Measurements from ENCODE around the gene FAF1. TPM values are rescaled to one million over a fixed set of nuclear protein-coding genes. Genes with fewer than 3 reads are reported as not detected.

FAF1 gene
- total and polyA plus RNA-seq, 2 experiments from 2014 or later, result 7.2 to 49.1 TPM

DNA sequence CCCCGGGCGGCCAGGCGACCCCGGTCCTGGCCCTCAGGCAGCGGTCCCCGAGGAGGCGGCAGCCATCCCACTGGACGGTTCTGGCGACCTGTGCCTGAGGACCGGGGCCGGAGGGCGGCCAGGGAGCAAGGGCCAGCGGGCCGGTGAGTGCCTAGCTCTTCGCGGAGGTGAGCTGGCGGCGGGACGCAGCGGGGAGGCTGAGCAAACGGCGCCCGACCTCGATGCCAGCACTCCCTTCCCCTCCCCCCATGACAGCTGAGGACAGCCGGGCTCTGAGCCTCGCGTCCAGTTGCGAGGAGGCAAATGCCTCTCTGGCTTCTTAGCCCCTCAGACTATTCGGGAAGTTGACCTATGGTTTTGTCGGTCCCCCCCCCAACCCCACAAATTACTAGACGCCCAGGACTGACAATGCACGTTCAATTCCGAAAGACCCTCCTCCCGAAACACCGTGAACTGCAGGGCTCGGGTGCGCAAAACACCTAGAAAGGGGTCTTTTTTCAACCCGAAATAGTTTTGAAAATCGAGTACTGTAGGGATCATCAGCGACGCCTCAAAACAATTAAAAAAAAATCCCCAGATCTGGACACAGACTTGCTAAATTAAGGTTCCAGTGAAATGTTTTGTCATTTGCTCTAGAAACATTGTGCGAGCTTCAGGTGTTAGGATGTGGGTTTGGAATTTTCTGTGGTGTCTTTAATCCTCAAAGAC is 18.2 kb upstream of the FAF1 start:
- no peaks in the 10 kb centered on the region for H3K27me3 ChIP-seq (replicated peaks; ENCODE audit: insufficient read depth)
- WGBS, 2 experiments (ENCODE audit: low coverage in 1 of 2, low lambda C conversion rate in 2 of 2, missing lambda C conversion rate in 2 of 2), result 19 to 24% methylated on average over 31 to 38 of the region's 42 CpGs
- H3K36me3 ChIP-seq (ENCODE audit: low read depth), result no peaks in the 10 kb centered on the region
- peak; percentile 86 for DNase-seq
- TF ChIP-seq EZH2 (IDR thresholded peaks at IDR 0.05; ENCODE audit: insufficient read depth, poor library complexity, severe bottlenecking), result no peak
- TF ChIP-seq EZH2phosphoT487 (IDR thresholded peaks at IDR 0.05; ENCODE audit: insufficient read depth, low read depth), result no peak
- in situ Hi-C loops (cut with MboI), result no loop called here
- no peaks in the 10 kb centered on the region for H3K9me2 ChIP-seq (ENCODE audit: insufficient read depth)
- H4K20me1 ChIP-seq (ENCODE audit: insufficient read depth), result no peaks in the 10 kb centered on the region
- peaks cover 44% of the 10 kb centered on the region for H3K79me2 ChIP-seq (ENCODE audit: insufficient read depth)
- H3K9me3 ChIP-seq (ENCODE audit: low read depth), result no peaks in the 10 kb centered on the region
- H3K9ac ChIP-seq, result peak overlapping the region; percentile 98
- H3F3A ChIP-seq (ENCODE audit: insufficient read depth), result peaks cover 7% of the 10 kb centered on the region; the same call in 1 of the 2 replicates
- H3K27ac ChIP-seq, result peak overlapping the region; percentile 83
- peak overlapping the region; percentile 82 for H3K4me3 ChIP-seq
- peak overlapping the region; percentile 95 for H2AFZ ChIP-seq
- peak overlapping the region; percentile 87 for H3K4me2 ChIP-seq (ENCODE audit: unreplicated experiment)
- peaks cover 27% of the 10 kb centered on the region; the same call in 1 of the 2 replicates for H3K4me1 ChIP-seq (ENCODE audit: insufficient read depth)

- DNase-seq, result peak; percentile 85
- WGBS, 2 experiments (ENCODE audit: low coverage in 1 of 2, low lambda C conversion rate in 2 of 2, missing lambda C conversion rate in 2 of 2), result 1% methylated on average over 46 to 55 of the region's 63 CpGs
These were observed 17.6 kb upstream of the FAF1 start for GRCh38 chr1:50977575-50978143.

GRCh38 chr1:50976890-50977574 is 17.0 kb upstream of the FAF1 start:
- Histone ChIP-seq H3K4me1 (ENCODE audit: insufficient read depth) (peaks cover 37% of the 10 kb centered on the region), H4K20me1 (ENCODE audit: insufficient read depth) (no peaks in the 10 kb centered on the region), H3K9ac (peak overlapping the region; percentile 98), H3K79me2 (ENCODE audit: insufficient read depth) (peaks cover 56% of the 10 kb centered on the region), H3K9me2 (ENCODE audit: insufficient read depth) (no peaks in the 10 kb centered on the region), H3K9me3 (ENCODE audit: low read depth) (no peaks in the 10 kb centered on the region), H3K27ac (peak overlapping the region; percentile 83), H3K36me3 (ENCODE audit: low read depth) (no peaks in the 10 kb centered on the region), H3F3A (ENCODE audit: insufficient read depth) (peaks cover 7% of the 10 kb centered on the region; the same call in 1 of the 2 replicates), H2AFZ (peak overlapping the region; percentile 95), H3K27me3 (replicated peaks; ENCODE audit: insufficient read depth) (no peaks in the 10 kb centered on the region), H3K4me2 (ENCODE audit: unreplicated experiment) (peak overlapping the region; percentile 87), H3K4me3 (peak overlapping the region; percentile 82)
- TF ChIP-seq EZH2phosphoT487 (IDR thresholded peaks at IDR 0.05; ENCODE audit: insufficient read depth, low read depth), result no peak
- TF ChIP-seq EZH2 (IDR thresholded peaks at IDR 0.05; ENCODE audit: insufficient read depth, poor library complexity, severe bottlenecking), result no peak
- WGBS, 2 experiments (ENCODE audit: low coverage in 1 of 2, low lambda C conversion rate in 2 of 2, missing lambda C conversion rate in 2 of 2), result 3 to 5% methylated on average over 26 of the region's 26 CpGs
- peak; percentile 80 for DNase-seq
- in situ Hi-C loops (cut with MboI), result no loop called here

More at GRCh38 chr1:50977575-50978143, 17.6 kb upstream of the FAF1 start:
- TF ChIP-seq EZH2 (IDR thresholded peaks at IDR 0.05; ENCODE audit: insufficient read depth, poor library complexity, severe bottlenecking) (no peak), EZH2phosphoT487 (IDR thresholded peaks at IDR 0.05; ENCODE audit: insufficient read depth, low read depth) (no peak)
- Histone ChIP-seq H3K9me3 (ENCODE audit: low read depth) (no peaks in the 10 kb centered on the region), H2AFZ (peak overlapping the region; percentile 95), H4K20me1 (ENCODE audit: insufficient read depth) (no peaks in the 10 kb centered on the region), H3K4me2 (ENCODE audit: unreplicated experiment) (peak overlapping the region; percentile 87), H3K9me2 (ENCODE audit: insufficient read depth) (no peaks in the 10 kb centered on the region), H3K27ac (peak overlapping the region; percentile 83), H3K4me1 (ENCODE audit: insufficient read depth) (peaks cover 33% of the 10 kb centered on the region), H3F3A (ENCODE audit: insufficient read depth) (peaks cover 7% of the 10 kb centered on the region; the same call in 1 of the 2 replicates), H3K27me3 (replicated peaks; ENCODE audit: insufficient read depth) (no peaks in the 10 kb centered on the region), H3K9ac (peak overlapping the region; percentile 98), H3K79me2 (ENCODE audit: insufficient read depth) (peaks cover 50% of the 10 kb centered on the region), H3K36me3 (ENCODE audit: low read depth) (no peaks in the 10 kb centered on the region), H3K4me3 (peak overlapping the region; percentile 82)
- in situ Hi-C loops (cut with MboI), result no loop called here

GRCh38 chr1:50976111-50976889 is 16.2 kb upstream of the FAF1 start:
- Histone ChIP-seq H2AFZ (peak overlapping the region; percentile 95), H3K4me1 (ENCODE audit: insufficient read depth) (peaks cover 38% of the 10 kb centered on the region), H3K9me3 (ENCODE audit: low read depth) (no peaks in the 10 kb centered on the region), H3F3A (ENCODE audit: insufficient read depth) (peaks cover 7% of the 10 kb centered on the region; the same call in 1 of the 2 replicates), H3K27me3 (replicated peaks; ENCODE audit: insufficient read depth) (no peaks in the 10 kb centered on the region), H3K4me2 (ENCODE audit: unreplicated experiment) (peak overlapping the region; percentile 87), H4K20me1 (ENCODE audit: insufficient read depth) (no peaks in the 10 kb centered on the region), H3K4me3 (peak overlapping the region; percentile 82), H3K27ac (peak overlapping the region; percentile 83), H3K9me2 (ENCODE audit: insufficient read depth) (no peaks in the 10 kb centered on the region), H3K36me3 (ENCODE audit: low read depth) (no peaks in the 10 kb centered on the region), H3K9ac (peak overlapping the region; percentile 98), H3K79me2 (ENCODE audit: insufficient read depth) (peaks cover 64% of the 10 kb centered on the region)
- no peak for DNase-seq
- 79 to 80% methylated on average over 19 of the region's 19 CpGs for WGBS, 2 experiments (ENCODE audit: low coverage in 1 of 2, low lambda C conversion rate in 2 of 2, missing lambda C conversion rate in 2 of 2)
- in situ Hi-C loops (cut with MboI), result no loop called here
- no peak for TF ChIP-seq EZH2 (IDR thresholded peaks at IDR 0.05; ENCODE audit: insufficient read depth, poor library complexity, severe bottlenecking)
- no peak for TF ChIP-seq EZH2phosphoT487 (IDR thresholded peaks at IDR 0.05; ENCODE audit: insufficient read depth, low read depth)

All from GM23248 (cell line).